Stimulated activated naive CD8-positive, alpha-beta T cell treated with anti-CD3 and anti-CD28 coated beads, Interleukin-15, Interleukin-2, amounts not matched to agents 100 ng/mL and 50 ng/mL, for 24 hours (primary cell): ENCODE data around the gene PABPC3.

ENCODE experiments used
- H3K27ac Mint-ChIP-seq: one replicate; pipeline ENCODE4 v1.8.0; 2021; ENCODE audit warnings: mild to moderate bottlenecking, mixed read lengths
- H3K27me3 Mint-ChIP-seq: one replicate; pipeline ENCODE4 v1.8.0; 2021; ENCODE audit warnings: mixed read lengths
- H3K36me3 Mint-ChIP-seq: one replicate; pipeline ENCODE4 v1.8.0; 2021; ENCODE audit warnings: low read depth, mixed read lengths
- H3K4me1 Mint-ChIP-seq: one replicate; pipeline ENCODE4 v1.8.0; 2021; ENCODE audit warnings: low read depth, mixed read lengths
- H3K4me3 Mint-ChIP-seq: one replicate; pipeline ENCODE4 v1.8.0; 2021; ENCODE audit warnings: mild to moderate bottlenecking, mixed read lengths
- H3K9me3 Mint-ChIP-seq: one replicate; pipeline ENCODE4 v1.8.0; 2021; ENCODE audit warnings: mixed read lengths

Gene PABPC3

DNA sequence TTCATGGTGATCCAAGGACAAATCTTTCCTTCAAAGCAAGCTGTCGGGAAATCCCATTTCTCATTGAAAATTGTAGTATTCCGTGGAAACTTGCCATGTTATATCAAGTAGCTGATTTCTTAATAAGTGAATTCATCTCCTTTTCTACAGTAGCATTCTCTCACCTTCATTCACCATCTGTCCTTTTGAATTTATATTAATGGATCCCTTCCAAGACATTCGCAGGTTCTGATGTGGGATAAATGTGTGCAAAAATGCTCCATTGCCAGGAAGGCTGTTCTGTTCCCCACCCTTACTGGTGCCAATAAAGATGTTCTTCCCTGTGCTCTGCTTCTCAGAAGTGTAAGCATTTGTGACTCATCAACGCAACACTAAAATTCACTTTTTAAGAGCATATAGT lies 40.0 kb downstream of the PABPC3 start:
- no peak overlapping the region for H3K27ac Mint-ChIP-seq
- peaks cover 53% of the 10 kb centered on the region for H3K27me3 Mint-ChIP-seq
- no peaks in the 10 kb centered on the region for H3K36me3 Mint-ChIP-seq
- H3K4me3 Mint-ChIP-seq, result no peak overlapping the region
- H3K9me3 Mint-ChIP-seq, result no peaks in the 10 kb centered on the region
- H3K4me1 Mint-ChIP-seq, result no peaks in the 10 kb centered on the region

- no peak overlapping the region for H3K4me3 Mint-ChIP-seq
- H3K4me1 Mint-ChIP-seq, result no peaks in the 10 kb centered on the region
- no peaks in the 10 kb centered on the region for H3K9me3 Mint-ChIP-seq
- no peaks in the 10 kb centered on the region for H3K36me3 Mint-ChIP-seq
- peaks cover 65% of the 10 kb centered on the region for H3K27me3 Mint-ChIP-seq
- H3K27ac Mint-ChIP-seq, result no peak overlapping the region
Measured at GRCh38 chr13:25136880-25137787, 41.2 kb downstream of the PABPC3 start.

DNA sequence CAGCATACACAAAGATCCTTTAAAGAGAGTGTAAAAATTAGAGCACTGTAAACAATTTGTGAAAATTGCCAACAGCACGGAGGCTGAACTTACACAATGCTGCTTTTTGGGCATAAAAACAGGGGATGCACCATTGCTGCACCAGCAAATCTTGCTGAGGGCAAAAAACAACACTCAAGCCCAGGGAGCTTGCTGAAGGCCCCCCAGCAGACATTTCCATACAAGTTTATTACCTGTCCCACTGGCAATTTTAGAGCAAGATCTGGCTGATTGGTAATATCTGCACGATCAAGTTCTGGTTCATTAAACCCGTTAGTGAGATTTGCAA lies 41.8 kb downstream of the PABPC3 start:
- Mint-ChIP-seq H3K4me3 (no peak overlapping the region), H3K4me1 (no peaks in the 10 kb centered on the region), H3K36me3 (no peaks in the 10 kb centered on the region), H3K27me3 (peaks cover 68% of the 10 kb centered on the region), H3K9me3 (no peaks in the 10 kb centered on the region), H3K27ac (no peak overlapping the region)

GRCh38 chr13:25141042-25141441 lies 45.1 kb downstream of the PABPC3 start:
- H3K4me1 Mint-ChIP-seq, result no peaks in the 10 kb centered on the region
- H3K9me3 Mint-ChIP-seq, result no peaks in the 10 kb centered on the region
- peaks cover 47% of the 10 kb centered on the region for H3K27me3 Mint-ChIP-seq
- no peak overlapping the region for H3K4me3 Mint-ChIP-seq
- H3K27ac Mint-ChIP-seq, result no peak overlapping the region
- H3K36me3 Mint-ChIP-seq, result no peaks in the 10 kb centered on the region

- Mint-ChIP-seq H3K4me3 (no peak overlapping the region), H3K4me1 (no peaks in the 10 kb centered on the region), H3K36me3 (no peaks in the 10 kb centered on the region), H3K27ac (no peak overlapping the region), H3K27me3 (peaks cover 23% of the 10 kb centered on the region), H3K9me3 (peaks cover 5% of the 10 kb centered on the region)
Measured at GRCh38 chr13:25143706-25144105, 47.8 kb downstream of the PABPC3 start.

DNA sequence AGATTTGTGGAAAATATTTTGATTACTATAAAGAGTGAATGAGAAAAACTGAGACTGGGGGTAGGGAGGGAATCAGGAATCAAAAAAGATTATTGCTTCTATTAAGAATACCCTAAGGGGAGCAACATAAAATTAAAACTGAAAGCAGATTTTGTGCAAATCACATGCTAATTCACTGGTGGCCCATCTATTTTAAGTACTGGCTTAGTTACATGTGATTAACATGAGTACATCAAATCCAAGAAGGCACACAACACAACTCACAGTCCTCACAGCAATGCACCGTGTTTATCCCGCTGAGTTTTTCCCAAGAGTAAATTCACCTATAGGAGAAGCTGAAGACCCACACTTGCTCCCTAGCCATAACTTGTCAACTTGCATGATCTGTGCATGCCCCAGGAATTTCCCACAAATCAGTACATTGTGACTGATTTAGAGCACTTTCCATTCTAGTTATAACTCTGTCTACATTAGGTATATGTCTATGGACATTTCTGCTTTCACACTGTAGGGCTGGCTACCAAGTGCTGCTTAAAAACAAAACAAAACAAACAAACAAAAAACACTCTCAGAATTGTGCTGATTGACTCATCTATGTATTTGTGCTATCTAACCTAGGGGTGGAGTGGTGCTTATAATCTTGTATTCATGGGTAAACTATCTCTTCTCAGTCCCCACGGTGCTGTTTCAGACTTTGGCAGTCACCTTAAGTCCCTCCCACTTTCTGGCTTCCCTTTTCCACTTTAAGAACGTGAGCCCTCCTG lies 51.9 kb downstream of the PABPC3 start:
- no peak overlapping the region for H3K27ac Mint-ChIP-seq
- H3K4me1 Mint-ChIP-seq, result no peaks in the 10 kb centered on the region
- no peak overlapping the region for H3K4me3 Mint-ChIP-seq
- H3K9me3 Mint-ChIP-seq, result peaks cover 5% of the 10 kb centered on the region
- peaks cover 17% of the 10 kb centered on the region for H3K27me3 Mint-ChIP-seq
- H3K36me3 Mint-ChIP-seq, result no peaks in the 10 kb centered on the region

DNA sequence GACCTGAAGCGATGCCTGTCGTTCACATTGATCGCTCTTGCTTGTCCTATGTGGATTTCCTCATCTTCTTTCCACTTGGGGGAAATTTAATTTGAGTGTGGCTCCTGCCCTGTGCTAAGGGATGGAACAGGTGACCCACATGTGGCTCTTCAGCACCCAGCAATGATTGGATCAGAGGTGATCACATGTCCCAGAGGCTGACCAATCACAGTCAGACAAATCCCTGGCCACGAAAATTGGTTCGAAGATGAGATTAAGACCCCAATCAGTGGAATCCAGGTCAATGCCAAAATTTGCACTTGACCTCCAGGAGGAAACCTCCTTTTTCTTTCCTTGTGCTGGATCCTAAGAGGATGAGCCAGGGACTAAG lies 52.5 kb downstream of the PABPC3 start:
- Mint-ChIP-seq H3K4me3 (no peak overlapping the region), H3K27me3 (peaks cover 20% of the 10 kb centered on the region), H3K27ac (no peak overlapping the region), H3K9me3 (peaks cover 5% of the 10 kb centered on the region), H3K36me3 (no peaks in the 10 kb centered on the region), H3K4me1 (no peaks in the 10 kb centered on the region)
